ENCODE data around the gene MED13.
"Not testable (repeated sequence)": the region's sequence is repeated elsewhere in the genome, so short reads cannot be mapped to it uniquely, and the experiment has no call there.

The MED13 gene

DNA sequence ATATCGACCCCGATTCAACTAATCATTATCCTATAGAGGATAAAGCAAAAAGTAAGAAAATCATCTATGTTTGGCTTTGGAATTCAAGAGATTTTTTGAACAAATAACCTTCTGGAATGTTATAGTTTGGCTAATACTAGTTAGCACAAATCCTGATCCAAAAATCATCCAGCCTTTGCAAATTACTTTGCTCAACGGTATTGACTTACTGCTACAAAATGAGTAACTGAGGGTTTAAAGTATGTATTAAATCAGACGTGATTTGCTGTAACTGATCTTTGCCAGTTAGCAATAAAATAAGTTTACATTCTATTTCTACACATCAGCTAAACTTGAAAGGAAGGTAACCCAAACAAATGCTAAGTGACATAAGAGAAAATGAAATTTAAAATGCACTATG, 6.5 kb downstream of the MED13 start:
- DNase-seq (ENCODE audit: low spot score), result no peak

DNA sequence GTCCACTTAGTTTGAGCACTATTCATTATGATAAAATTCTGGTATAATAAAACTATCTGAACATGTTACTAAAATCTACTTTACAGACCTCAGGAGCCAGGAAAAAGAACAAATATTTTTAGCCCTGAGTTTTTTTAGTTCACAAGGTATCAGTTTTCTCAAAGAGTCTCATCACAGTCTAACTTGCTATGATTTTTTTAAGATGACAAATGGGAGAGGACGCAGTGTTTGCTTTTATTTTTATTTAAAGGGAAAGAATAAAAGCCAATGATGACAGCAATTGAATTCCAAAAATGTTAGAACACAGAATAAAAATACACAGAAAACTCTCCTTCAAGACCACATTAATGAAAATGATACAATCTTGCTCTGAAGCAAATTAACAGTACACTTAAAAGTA, 7.4 kb downstream of the MED13 start:
- DNase-seq (ENCODE audit: low spot score), result no peak

DNA sequence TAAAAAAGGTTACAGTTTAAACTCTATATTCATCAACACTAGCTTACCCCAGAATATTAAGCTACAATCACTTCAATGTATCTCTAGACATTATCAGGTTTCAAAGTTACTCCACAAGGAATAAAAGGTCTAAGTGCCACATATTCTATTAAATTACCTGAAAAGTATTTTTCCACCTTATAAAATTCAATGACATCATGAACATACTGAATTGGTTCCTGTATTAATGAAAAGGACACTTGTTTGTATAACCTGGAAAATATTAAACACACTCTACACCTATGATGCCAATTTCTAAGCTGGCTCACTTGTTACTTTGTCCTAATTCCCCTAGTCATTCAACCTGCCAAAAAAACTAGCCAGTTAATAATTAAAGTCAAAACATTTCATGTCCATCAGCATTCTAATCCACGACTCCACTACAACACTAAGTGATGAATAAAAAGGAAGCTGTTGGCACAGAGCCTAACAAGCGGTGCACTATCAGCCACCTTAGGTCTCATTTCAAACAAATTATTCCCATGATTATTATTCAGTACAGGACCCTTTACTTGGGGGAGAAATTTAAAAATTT, 12.2 kb downstream of the MED13 start:
- peak; percentile 17 for DNase-seq (ENCODE audit: low spot score)

DNA sequence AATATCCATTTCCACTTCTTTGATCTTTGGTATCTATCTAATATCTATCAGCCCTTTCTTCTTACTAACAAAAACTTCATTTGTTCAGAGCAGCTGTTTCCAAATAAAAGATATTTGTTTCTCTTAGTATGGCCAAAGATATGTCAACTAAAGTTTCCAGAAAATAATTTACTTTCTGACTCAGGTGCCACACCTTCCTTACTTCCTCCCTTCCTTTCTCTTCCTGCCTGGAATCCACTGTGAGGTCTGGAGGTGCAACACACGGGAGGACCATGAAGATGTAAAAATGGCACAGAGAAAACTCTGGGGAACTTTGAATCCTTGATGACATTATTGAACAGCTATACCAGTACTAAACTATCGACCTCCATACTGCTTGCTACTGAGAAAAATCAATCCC, 14.0 kb downstream of the MED13 start:
- DNase-seq (ENCODE audit: low spot score), result no peak

DNA sequence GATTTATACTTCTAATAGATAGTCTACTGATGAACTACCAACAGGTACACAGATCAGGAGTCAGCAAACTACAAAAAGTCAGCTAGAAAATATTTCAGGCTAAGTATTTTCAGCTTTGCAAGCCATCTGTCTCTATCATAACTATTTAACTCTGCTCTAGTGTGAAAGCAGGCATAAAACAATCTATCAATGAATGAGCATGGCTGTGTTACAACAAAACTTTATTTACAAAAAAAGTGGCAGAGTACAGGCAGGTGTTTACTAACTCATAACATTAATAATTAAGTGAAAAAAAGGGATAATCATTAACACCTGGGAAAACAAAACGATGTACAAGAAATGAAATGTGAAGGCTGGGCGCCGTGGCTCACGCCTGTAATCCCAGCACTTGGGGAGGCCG, 15.8 kb downstream of the MED13 start:
- DNase-seq (ENCODE audit: low spot score), result no peak

DNA sequence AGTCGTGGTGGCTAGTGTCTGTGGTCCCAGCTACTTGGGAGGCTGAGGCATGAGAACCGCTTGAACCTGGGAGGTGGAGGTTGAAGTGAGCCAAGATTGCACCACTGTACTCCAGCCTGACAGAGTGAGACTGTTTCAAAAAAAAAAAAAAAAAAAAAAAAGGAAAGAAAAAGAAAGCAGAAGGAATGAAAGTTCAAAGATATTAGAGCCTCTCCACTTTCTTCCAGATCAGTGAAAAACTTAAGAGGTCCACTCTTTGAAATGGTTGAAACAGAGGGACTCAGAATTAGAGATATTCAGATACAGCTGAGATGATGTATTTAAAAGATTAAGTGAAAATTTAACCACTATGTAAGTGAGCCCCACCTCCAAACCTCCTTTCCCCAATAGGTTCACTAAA, 16.8 kb downstream of the MED13 start:
- no peak for DNase-seq (ENCODE audit: low spot score)

DNA sequence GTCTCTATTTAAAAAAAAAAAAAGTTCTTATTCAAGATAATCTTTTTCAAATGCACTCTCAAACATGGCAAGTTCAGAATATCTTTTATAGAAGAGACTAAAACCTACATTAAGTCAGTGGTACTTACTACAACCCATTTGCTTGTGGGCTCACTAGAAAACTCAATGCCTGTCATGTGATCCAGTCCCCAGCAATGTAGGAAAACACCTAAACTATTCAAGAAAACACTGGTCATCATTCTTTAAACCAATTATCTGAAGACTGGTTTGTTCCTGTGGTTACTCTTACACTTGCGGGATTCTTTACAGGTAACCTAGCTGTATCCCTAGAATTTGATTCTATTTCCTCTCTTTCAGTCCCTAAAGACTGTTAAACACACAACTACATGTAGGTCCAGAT, 19.6 kb downstream of the MED13 start:
- DNase-seq (ENCODE audit: low spot score), result no peak

DNA sequence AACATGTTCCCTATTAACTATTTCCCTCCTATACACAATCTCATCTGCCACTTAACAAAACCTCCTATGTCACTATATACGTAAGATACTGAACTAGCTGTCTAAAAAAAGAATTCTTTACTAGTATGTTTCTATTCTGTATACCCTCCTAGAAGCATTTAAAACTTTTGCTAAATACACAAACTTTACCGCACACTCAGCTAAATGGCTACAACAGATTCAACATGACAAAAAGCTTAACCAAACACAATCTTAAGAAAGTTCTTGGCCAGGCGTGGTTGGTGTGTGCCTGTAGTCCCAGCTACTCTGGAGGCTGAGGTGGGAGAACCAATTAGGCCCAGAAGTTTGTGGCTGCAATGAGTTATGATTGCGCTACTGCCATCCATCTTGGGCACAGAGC, 20.0 kb downstream of the MED13 start:
- DNase-seq (ENCODE audit: low spot score), result no peak

DNA sequence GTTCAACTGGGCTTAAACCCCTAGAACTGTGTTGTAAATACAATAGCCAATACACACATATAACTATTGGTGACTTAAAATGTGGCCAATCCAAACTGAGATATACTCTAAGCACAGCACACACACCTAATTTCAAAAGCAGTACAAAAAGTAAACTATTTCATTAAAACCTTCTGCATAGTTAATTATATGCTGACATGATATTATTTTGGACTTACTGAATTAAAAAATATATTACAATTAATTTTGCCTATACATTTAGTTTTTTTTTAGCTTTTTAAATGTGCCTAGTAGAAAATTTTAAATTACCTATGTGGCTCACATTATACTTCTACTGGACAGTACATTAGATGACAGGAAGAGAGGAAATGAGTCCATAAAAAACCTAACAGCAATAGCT, 21.5 kb downstream of the MED13 start:
- DNase-seq (ENCODE audit: low spot score), result no peak

DNA sequence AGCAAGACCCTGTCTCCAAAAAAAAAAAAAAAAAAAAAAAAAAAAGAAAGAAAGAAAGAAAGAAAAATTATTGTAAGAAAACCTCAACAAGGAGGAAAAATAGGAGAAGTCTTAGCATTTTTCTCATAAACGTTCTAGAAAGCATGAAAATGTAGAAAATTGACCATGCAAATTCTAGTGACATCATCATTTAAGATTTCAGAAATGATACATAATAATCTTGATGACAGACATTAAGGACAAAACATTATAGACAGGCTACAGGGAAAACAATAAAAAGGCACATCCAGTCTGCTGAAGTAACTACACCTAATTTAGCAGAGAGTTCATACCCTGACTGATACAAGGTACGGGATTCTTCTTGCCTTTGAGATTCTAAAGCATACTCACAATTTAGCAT, 21.9 kb downstream of the MED13 start:
- DNase-seq (ENCODE audit: low spot score), result no peak

DNA sequence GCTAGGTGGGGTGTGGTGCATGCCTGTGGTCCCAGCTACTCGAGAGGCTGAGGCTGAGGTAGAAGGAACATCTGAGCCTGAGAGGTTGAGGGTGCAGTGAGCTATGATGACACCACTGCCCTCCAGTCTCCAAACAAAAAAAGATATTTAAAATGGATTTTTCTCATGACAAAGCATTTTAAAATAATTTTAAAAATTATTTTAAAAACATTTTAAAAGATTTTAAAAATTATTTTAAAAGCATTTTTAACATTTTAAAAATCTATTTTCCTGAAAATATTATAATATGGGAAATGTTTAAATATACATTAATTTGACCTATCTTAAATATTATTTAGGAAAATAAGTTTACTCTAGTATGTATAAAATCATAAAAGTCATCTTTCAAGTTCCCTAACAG, 26.8 kb downstream of the MED13 start:
- no peak for DNase-seq (ENCODE audit: low spot score)

DNA sequence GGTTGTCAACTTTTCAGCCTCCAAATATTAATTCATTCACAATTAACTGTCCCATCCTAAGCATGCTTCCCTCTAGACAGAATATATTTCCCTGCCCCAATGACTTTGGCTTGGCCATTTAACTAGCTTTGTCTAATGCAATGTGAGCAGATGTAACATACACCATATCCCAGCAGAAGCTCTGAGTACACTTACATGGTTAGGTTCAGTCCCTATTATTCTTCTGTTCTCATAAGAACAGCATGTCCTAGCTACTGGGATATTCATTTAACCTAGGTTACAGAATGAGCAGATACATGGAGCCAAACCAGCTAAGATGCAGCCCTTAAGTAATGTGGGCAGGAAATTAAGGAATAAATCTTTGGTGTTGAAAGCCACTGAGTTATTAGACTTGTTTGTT, 31.8 kb downstream of the MED13 start:
- no peak for DNase-seq (ENCODE audit: low spot score)

DNA sequence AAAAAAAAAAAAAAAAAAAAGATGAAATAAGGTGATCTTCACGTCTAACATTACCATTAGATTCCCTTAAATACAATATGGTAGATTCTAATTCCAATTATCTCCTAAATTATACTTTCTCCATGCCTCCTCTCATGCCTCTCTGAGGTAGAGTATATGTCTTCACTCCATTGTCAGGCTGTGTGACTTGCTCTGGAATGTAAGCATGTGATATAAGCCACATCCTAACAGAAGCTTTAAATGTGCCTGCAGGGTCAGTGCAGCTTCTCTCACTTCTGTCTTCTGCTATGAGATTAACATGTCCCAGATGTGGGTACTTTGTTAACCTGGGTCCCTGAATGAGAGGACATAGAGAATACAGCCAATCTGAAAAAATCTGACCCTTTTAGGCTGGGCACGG, 32.6 kb downstream of the MED13 start:
- no peak for DNase-seq (ENCODE audit: low spot score)

DNA sequence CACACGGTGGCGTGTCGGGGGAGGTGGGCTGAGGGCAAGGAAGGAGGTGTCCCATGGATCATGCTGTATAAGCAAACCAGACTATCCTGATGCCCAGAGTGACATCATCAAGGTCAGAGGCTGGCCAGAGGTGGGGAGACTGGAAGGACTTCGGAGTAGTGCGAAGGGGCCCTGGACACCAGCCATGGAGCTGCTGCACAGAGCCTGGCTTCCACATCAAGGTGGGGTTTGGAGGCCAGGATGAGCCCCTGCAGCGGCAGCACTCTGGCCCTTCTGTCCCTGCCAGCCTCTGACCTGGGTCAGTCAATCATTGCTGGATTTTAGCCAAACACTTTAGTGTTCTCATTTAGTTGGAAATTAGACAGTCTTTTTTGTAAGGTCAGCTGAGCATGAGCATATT, 34.8 kb downstream of the MED13 start:
- DNase-seq (ENCODE audit: low spot score), result no peak

DNA sequence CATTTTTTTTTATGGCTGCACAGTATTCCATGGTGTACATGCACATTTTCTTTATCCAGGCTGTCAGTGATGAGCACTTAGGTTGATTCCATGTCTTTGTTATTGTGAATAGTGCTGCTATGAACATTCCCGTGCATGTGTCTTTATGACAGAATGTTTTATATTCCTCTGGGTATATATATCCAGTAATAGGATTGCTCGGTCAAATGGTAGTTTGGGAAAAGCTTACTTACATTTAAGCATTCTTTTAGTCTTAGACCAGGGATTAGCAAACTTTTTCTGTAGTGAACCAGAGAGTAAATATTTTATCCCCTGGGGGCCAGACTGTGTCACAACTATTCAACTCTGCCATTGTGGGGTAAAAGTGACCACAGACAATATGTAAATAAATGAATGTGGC, 40.2 kb downstream of the MED13 start:
- no peak for DNase-seq (ENCODE audit: low spot score)

DNA sequence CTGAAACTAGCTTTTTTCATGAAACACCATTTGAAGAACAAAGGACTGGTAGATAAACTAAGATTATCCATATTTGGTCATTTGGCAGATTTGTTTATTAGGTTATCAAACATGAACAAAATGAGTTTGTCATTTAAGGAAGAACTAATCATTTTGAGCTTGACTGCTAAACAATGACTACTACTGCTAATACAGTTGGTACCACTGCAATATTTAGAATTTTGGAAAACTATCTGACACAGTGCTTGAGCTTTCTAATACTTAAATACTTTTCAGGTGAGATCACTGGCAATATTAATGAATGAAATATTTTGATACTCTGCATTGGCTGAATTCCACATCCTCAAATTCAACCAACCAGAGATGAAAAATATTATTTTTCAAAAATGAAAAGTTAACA, 47.2 kb downstream of the MED13 start:
- no peak for DNase-seq (ENCODE audit: low spot score)

DNA sequence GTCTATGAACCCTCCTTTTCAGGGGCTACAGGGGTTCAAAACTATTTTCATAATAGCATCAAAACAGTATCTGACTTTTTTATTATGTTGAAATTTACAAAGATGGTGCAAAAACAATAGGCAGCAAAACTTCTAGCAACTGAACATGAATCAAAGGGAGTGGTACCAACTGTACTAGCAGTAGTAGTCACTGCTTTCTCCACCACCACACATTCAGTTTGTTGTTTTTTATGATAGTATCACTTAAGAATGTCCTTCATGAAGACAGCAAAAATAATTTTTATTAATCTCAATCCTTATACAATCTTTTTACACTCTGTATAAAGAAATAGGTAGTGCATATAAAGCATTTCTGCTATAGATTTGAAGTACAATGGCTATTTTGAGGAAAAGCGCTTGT, 47.6 kb downstream of the MED13 start:
- DNase-seq (ENCODE audit: low spot score), result no peak

DNA sequence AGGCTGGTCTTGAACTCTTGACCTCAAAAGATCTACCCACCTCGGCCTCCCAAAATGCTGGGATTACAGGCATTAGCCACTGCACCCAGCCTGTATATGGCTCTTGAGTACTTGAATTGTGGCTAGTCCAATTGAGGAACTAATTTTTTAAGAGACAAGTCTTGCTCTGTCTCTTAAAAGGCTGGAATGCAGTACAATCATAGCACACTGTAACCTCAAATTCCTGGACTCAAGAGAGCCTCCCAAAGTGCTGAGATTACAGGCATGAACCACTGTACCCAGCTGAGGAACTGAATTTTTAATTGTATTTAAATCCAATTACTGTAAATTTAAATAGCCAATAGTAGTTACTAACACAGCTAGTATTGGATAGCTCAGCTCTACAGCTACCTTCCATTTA, 50.6 kb downstream of the MED13 start:
- no peak for DNase-seq (ENCODE audit: low spot score)

DNA sequence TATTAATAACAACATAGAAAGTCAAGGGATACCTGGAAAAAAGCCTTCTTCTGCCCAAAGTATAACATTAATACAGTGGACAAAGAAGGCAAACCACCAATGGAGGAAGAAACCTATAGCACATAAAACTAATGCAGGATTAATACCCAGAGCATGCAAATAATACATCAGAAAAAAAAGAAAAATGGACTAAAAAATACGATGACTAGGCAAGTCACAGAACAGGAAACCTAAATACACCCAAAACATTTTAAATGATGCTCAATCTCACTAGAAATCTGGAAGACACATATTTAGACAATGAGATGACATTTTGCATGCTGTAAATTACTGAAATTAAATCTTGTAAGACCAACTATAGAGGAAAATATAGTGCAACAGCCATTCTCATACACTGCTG, 55.9 kb downstream of the MED13 start:
- no peak for DNase-seq (ENCODE audit: low spot score)

DNA sequence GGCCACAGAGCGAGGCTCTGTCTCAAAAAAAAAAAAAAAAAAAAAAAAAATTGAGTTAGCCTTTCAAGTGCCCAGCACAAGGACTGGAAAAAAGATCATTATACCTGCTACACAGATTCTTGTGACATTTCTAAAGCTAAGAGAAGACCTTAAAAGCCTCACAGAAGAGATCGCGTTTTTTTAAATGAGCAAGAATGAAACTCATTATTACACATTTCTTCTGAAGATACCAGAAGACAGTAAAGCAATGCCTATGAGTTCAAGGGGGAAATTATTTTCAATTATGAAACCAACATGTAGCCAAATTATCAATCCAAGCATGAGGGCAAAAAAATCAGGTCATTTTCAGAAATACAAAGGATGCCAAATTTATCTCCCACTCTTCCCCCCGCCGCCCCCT, 56.8 kb downstream of the MED13 start:
- DNase-seq (ENCODE audit: low spot score), result no peak

DNA sequence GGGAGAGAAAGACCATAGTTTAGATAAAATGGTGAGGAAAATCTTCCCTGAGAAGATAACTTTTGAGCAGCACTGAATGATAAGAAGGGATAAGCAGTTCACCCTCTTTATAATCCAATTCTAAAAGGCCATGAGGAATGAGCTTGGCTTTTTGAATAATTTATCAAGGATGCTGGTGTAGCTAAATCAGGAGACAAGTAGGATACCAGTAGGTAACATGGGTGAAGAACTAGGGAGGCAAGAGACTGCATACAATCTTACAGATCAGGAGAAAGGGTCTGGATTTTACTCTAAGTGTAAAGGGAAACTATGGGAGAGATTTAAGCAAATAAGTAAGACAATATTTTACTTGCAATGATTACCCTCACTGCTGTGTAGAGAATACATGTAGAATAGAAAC, 60.7 kb downstream of the MED13 start:
- no peak for DNase-seq (ENCODE audit: low spot score)

DNA sequence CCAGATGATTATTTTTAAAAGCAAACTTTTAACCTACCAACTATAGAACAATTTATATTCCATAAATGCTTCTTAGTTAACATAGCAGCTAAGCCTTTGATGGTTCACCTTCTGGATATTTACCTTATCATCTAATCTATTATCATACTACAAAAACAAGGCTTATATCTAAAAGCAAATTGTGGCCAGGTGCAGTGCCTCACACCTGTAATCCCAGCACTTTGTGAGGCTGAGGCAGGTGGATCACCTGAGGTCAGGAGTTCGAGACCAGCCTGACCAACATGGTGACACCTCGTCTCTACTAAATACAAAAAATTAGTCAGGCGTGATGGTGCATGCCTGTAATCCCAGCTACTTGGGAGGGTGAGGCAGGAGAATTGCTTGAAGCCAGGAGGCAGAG, 61.9 kb downstream of the MED13 start:
- DNase-seq (ENCODE audit: low spot score), result not testable (repeated sequence)

DNA sequence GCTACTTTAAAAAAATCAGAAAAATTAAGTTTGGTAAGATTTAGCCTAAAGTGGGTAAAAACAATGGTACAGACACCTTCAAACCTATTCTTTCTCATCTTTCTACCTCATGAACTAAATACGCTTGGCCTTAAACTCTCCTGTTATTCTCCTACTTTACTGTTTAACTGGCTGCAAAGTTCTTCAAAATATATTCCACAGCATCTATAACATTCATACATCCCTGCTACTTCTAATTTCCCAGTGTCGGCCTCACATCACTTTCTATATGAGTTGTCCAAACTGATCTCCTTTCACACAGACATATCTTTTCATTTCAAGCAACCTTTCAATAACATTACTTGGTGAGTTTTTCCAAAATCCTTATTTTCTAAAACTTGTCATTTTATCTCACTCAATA, 64.0 kb downstream of the MED13 start:
- DNase-seq (ENCODE audit: low spot score), result no peak

DNA sequence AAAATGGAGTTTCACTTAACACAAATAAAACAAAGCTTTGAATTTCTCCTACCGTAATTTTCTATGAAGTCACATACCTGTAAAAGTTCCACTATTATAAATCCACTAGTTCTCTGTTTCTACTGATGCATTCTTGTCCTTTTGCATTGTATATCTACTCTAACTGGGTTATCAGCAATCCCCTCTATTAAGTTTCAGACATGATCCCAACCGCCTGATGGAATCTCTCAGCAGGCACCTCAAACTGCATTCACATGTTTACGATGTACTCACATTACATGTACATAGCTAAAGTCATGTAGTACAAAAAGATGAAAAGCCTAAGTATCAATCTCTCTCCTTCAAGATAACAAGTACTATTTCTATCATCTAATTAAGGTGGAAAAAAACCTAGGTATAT, 64.9 kb downstream of the MED13 start:
- no peak for DNase-seq (ENCODE audit: low spot score)

DNA sequence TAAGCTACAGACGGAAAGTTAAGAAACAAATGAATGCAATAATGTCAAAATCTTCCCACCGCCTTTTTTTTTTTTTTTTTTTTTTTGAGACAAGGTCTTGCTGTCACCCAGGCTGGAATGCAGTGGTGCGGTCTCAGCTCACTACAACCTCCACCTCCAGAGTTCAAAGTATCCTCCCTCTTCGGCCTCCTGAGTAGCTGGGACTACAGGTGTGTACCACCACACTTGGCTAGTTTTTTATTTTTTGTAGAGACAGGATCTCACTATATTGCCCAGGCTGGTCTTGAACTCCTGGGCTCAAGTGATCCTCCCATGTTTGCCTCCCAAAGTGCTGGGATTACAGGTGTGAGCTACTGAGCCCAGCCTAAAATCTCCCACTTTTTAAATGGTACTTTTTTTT, 66.5 kb downstream of the MED13 start:
- not testable (repeated sequence) for DNase-seq (ENCODE audit: low spot score)

Measured in cerebellar cortex (tissue), 1 donor.